AG08395 (cell line): ENCODE measurements around the gene NLGN1.

Source experiments
- DNase-seq: peaks from one replicate; pipeline ENCODE4 v3.0.0; 2012; ENCODE audit warnings: mixed read lengths, low spot score

Gene NLGN1

DNA sequence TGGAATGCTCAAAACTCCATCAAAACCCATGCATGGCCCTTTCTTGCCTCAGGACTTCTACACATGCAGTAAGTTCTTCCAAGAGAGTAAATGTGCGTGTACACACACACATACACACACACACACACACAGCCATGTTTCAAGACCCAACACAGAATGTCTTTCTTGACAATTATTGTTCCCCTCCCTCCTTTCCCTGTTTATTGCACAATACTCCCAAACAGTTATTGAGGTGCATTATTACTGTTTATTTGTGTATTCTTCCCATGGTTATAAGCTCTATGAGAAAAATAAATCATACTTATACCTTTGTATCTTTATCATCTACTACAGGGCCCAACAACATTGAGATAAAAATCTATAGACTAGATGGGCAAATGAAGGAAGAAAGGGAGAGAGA, 937.8 kb downstream of the NLGN1 start:
- no peak for DNase-seq

DNA sequence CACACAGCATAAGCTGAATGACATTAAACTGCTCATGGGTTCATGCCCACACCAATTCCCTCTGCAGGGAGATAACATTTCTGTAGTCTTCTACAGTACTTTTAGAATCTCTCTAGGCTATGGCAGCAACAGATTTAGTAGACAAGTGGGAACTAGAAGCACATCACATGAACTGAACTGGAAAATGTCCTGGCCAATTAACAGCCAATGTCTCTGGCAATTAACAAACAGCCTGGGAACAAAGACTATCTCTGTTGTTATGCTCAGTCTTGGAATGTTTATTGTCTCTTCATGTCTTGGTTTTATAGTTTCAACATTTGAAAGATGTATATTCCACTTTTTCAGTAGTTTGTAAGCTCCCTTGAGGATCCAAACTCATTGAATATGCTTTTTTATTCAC, 938.4 kb downstream of the NLGN1 start:
- DNase-seq: no peak
